Neural cell (in vitro differentiated cells): ENCODE results near the gene ALOX5AP. TPM values are rescaled to one million over a fixed set of nuclear protein-coding genes. Genes with fewer than 3 reads are reported as not detected.

Source experiments
- H2AFZ ChIP-seq: fragments of 200-600, 300-800 bp; sonication (generic), shearing (Covaris generic); 2 replicates; pipeline ENCODE4 v1.6.0; 2014; ENCODE audit warnings: low read depth, mild to moderate bottlenecking, antibody characterized with exemption, low read length, moderate library complexity
- H3F3A ChIP-seq: fragments of 200-600 bp; shearing (Covaris generic); 2 replicates; pipeline ENCODE4 v1.6.1; 2016; ENCODE audit warnings: mild to moderate bottlenecking, moderate library complexity, mixed read lengths, antibody characterized with exemption, low read length; ENCODE audit not compliant: insufficient read depth, poor library complexity, severe bottlenecking
- H3K27ac ChIP-seq: fragments of 200-600, 300-800 bp; sonication (generic), shearing (Covaris generic); 2 replicates; pipeline ENCODE4 v1.5.1; 2014; ENCODE audit warnings: mild to moderate bottlenecking, low read length, moderate library complexity
- H3K27me3 ChIP-seq: fragments of 300-800, 200-600 bp; sonication (generic), shearing (Covaris generic); 2 replicates; pipeline ENCODE4 v1.6.0; 2014; ENCODE audit warnings: mild to moderate bottlenecking, low read depth, low read length, moderate library complexity; ENCODE audit not compliant: insufficient read depth
- H3K36me3 ChIP-seq: fragments of 300-800, 200-600 bp; sonication (generic), shearing (Covaris generic); 2 replicates; pipeline ENCODE4 v1.5.1; 2014; ENCODE audit warnings: mild to moderate bottlenecking, antibody characterized with exemption, low read length, moderate library complexity; ENCODE audit not compliant: insufficient read depth
- H3K4me2 ChIP-seq: fragments of 300-800, 200-600 bp; sonication (generic), shearing (Covaris generic); 2 replicates; pipeline ENCODE4 v1.6.0; 2014; ENCODE audit warnings: mild to moderate bottlenecking, low read length
- H3K4me3 ChIP-seq: fragments of 300-800, 200-600 bp; sonication (generic), shearing (Covaris generic); 2 replicates; pipeline ENCODE4 v1.5.1; 2014; ENCODE audit warnings: mild to moderate bottlenecking, low read length, moderate library complexity
- H3K79me2 ChIP-seq: fragments of 200-600 bp; shearing (Covaris generic); replicated peaks from 2 replicates; pipeline ENCODE4 v1.6.0; 2014; ENCODE audit warnings: mild to moderate bottlenecking, low read length, moderate library complexity; ENCODE audit not compliant: insufficient read depth
- H3K9ac ChIP-seq: fragments of 300-800, 200-600 bp; sonication (generic), shearing (Covaris generic); 2 replicates; pipeline ENCODE4 v1.6.1; 2016; ENCODE audit warnings: mild to moderate bottlenecking, low read length, mixed read lengths
- H3K9me2 ChIP-seq: fragments of 200-600 bp; shearing (Covaris generic); 2 replicates; pipeline ENCODE4 v1.6.1; 2016; ENCODE audit warnings: mild to moderate bottlenecking, low read length, mixed read lengths; ENCODE audit not compliant: insufficient read depth
- H3K9me3 ChIP-seq: fragments of 200-600, 300-800 bp; sonication (generic), shearing (Covaris generic); 2 replicates; pipeline ENCODE4 v1.6.1; 2016; ENCODE audit warnings: mild to moderate bottlenecking, mixed run types, low read length, moderate library complexity, mixed read lengths
- H4K20me1 ChIP-seq: fragments of 200-600 bp; shearing (Covaris generic); 2 replicates; pipeline ENCODE4 v1.6.1; 2016; ENCODE audit warnings: mild to moderate bottlenecking, mixed run types; ENCODE audit not compliant: insufficient read depth
- EP300 ChIP-seq: fragments of 450-650 bp; conservative IDR thresholded peaks from 2 replicates; pipeline ENCODE4 v1.6.1; 2014; ENCODE audit warnings: antibody characterized with exemption, mild to moderate bottlenecking, moderate library complexity; ENCODE audit not compliant: poor library complexity, severe bottlenecking
- EZH2 ChIP-seq: fragments of 200-600, 300-800 bp; shearing (Covaris generic), sonication (generic); IDR thresholded peaks from 2 replicates; pipeline ENCODE4 v1.6.1; 2014; ENCODE audit warnings: antibody characterized with exemption, low read length, borderline replicate concordance, mild to moderate bottlenecking; ENCODE audit not compliant: insufficient read depth, poor library complexity, severe bottlenecking
- MXI1 ChIP-seq: fragments of 450-650 bp; conservative IDR thresholded peaks from 2 replicates; pipeline ENCODE4 v1.6.1; 2014; ENCODE audit warnings: antibody characterized with exemption, mild to moderate bottlenecking; ENCODE audit not compliant: poor library complexity, severe bottlenecking
- POLR2AphosphoS5 ChIP-seq: IDR thresholded peaks from 2 replicates; pipeline ENCODE4 v1.6.1; 2012
- RAD21 ChIP-seq: fragments of 450-650 bp; conservative IDR thresholded peaks from 2 replicates; pipeline ENCODE4 v1.6.1; 2014; ENCODE audit warnings: antibody characterized with exemption, mild to moderate bottlenecking, moderate library complexity
- SMC3 ChIP-seq: fragments of 450-650 bp; conservative IDR thresholded peaks from 2 replicates; pipeline ENCODE4 v1.6.1; 2014; ENCODE audit warnings: antibody characterized with exemption, mild to moderate bottlenecking, moderate library complexity; ENCODE audit not compliant: poor library complexity
- TAF1 ChIP-seq: IDR thresholded peaks from 2 replicates; pipeline ENCODE4 v1.6.1; 2012; ENCODE audit warnings: low read depth
- polyA plus RNA-seq: library from polyadenylated mRNA; depleted of rRNA; stranded (reverse); fragments of >200 nt; gene quantifications from 2 replicates; pipeline ENCODE4 v1.2.3, GENCODE V29; 2014
- TF ChIP-seq, protein P1 (sequence below): fragments of 450-650 bp; IDR thresholded peaks from 2 replicates; pipeline ENCODE4 v1.5.1; 2014; ENCODE audit warnings: antibody characterized with exemption, mild to moderate bottlenecking, moderate library complexity; ENCODE audit not compliant: poor library complexity, severe bottlenecking
- TF ChIP-seq, protein P2 (sequence below): IDR thresholded peaks from 2 replicates; pipeline ENCODE4 v1.6.1; 2012; ENCODE audit warnings: borderline replicate concordance

The ALOX5AP gene
- polyA plus RNA-seq, 1 donor from 2014 or later: not detected

DNA sequence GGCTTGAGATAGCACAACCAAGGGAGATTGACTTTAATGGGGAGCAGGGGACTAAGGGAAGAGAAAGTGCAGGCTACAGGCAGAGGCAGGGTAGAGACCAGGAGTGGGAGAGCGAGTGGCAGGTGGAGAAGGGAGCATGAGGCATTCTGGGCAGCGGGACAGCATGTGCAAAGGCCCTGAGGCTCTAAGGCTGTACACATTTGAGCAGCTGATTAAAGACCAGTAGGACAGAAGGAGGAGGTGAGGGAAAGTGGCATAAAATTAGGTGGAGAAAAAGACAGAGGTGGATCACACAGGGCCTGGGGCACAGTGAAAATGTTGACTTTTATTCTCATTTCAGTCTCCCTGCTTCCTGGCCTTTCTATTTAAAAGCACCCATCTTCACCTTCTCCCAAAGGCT is 74.4 kb downstream of the ALOX5AP start:
- Histone ChIP-seq H3K27ac (no peak overlapping the region), H4K20me1 (no peaks in the 10 kb centered on the region), H3K27me3 (no peaks in the 10 kb centered on the region), H3K9me2 (no peaks in the 10 kb centered on the region), H3F3A (no peaks in the 10 kb centered on the region), H3K9ac (no peak overlapping the region), H3K79me2 (no peaks in the 10 kb centered on the region), H3K4me2 (no peak overlapping the region), H3K4me3 (no peak overlapping the region), H3K9me3 (no peaks in the 10 kb centered on the region), H2AFZ (no peak overlapping the region), H3K36me3 (no peaks in the 10 kb centered on the region)
- no peak for TF ChIP-seq SMC3
- TF ChIP-seq, protein P1, sequence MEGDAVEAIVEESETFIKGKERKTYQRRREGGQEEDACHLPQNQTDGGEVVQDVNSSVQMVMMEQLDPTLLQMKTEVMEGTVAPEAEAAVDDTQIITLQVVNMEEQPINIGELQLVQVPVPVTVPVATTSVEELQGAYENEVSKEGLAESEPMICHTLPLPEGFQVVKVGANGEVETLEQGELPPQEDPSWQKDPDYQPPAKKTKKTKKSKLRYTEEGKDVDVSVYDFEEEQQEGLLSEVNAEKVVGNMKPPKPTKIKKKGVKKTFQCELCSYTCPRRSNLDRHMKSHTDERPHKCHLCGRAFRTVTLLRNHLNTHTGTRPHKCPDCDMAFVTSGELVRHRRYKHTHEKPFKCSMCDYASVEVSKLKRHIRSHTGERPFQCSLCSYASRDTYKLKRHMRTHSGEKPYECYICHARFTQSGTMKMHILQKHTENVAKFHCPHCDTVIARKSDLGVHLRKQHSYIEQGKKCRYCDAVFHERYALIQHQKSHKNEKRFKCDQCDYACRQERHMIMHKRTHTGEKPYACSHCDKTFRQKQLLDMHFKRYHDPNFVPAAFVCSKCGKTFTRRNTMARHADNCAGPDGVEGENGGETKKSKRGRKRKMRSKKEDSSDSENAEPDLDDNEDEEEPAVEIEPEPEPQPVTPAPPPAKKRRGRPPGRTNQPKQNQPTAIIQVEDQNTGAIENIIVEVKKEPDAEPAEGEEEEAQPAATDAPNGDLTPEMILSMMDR: no peak
- TF ChIP-seq, protein P2, sequence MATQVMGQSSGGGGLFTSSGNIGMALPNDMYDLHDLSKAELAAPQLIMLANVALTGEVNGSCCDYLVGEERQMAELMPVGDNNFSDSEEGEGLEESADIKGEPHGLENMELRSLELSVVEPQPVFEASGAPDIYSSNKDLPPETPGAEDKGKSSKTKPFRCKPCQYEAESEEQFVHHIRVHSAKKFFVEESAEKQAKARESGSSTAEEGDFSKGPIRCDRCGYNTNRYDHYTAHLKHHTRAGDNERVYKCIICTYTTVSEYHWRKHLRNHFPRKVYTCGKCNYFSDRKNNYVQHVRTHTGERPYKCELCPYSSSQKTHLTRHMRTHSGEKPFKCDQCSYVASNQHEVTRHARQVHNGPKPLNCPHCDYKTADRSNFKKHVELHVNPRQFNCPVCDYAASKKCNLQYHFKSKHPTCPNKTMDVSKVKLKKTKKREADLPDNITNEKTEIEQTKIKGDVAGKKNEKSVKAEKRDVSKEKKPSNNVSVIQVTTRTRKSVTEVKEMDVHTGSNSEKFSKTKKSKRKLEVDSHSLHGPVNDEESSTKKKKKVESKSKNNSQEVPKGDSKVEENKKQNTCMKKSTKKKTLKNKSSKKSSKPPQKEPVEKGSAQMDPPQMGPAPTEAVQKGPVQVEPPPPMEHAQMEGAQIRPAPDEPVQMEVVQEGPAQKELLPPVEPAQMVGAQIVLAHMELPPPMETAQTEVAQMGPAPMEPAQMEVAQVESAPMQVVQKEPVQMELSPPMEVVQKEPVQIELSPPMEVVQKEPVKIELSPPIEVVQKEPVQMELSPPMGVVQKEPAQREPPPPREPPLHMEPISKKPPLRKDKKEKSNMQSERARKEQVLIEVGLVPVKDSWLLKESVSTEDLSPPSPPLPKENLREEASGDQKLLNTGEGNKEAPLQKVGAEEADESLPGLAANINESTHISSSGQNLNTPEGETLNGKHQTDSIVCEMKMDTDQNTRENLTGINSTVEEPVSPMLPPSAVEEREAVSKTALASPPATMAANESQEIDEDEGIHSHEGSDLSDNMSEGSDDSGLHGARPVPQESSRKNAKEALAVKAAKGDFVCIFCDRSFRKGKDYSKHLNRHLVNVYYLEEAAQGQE: no peak

DNA sequence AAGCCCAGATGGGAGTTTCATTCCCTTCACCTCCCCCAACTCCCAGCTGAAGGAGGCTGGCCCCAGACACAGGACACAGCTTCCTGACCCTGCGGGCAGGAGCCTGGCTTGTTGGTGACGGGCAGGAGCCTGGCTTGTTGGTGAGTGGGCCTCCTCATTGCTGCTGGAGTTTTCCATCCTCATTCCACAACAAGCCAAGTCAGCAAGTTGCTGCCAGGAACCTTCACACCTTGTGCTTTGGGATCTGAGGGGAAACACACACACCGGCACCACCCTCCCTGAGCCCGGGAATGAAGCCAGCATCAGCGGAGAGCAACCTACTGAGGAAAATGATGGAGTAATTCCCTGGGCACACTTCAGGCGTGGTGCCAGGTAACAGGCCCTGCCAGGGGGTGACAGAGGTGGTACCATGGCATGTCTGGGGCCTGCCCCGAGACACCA is 74.9 kb downstream of the ALOX5AP start:
- H3K79me2 ChIP-seq: no peaks in the 10 kb centered on the region
- H3K4me2 ChIP-seq: no peak overlapping the region
- H3K27me3 ChIP-seq: no peaks in the 10 kb centered on the region
- no peaks in the 10 kb centered on the region for H3K9me2 ChIP-seq
- H3F3A ChIP-seq: no peaks in the 10 kb centered on the region
- no peak overlapping the region for H3K4me3 ChIP-seq
- H3K36me3 ChIP-seq: no peaks in the 10 kb centered on the region
- no peak for TF ChIP-seq TAF1
- no peak for TF ChIP-seq MXI1
- no peak for TF ChIP-seq EZH2
- TF ChIP-seq SMC3: no peak
- no peak for TF ChIP-seq EP300
- TF ChIP-seq, protein P2: no peak
- TF ChIP-seq RAD21: no peak
- TF ChIP-seq, protein P1: no peak
- TF ChIP-seq POLR2AphosphoS5: no peak
- H2AFZ ChIP-seq: no peak overlapping the region
- no peak overlapping the region for H3K9ac ChIP-seq
- H3K27ac ChIP-seq: no peak overlapping the region
- no peaks in the 10 kb centered on the region for H3K9me3 ChIP-seq
- H4K20me1 ChIP-seq: no peaks in the 10 kb centered on the region
